Measurements from ENCODE around the gene GPR45.

Gene GPR45

DNA sequence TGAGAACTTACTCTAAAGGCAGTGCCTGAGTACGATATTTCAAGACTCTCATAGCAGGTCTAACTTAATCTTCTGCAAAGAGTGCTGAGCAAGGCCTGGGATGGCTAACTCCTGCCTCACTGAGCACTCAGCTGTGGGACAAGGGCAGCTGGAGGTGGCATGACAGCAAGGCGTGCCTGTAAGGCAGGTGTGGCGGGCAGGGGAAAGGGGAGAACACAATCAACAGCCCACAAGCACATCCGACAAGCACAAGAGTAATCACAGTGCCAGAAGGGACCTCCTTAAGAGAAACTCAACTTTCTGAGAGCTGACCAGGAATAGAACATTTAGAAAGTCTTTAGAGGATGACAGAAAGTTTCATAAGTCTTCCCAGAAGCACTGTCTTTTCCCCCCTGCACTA, 42.0 kb downstream of the GPR45 start:
- Histone ChIP-seq H3K9ac (ENCODE audit: low read length) (no peak overlapping the region), H3K36me3 (ENCODE audit: control insufficient read depth, low read depth, low read length) (peaks cover 20% of the 10 kb centered on the region), H3K4me1 (ENCODE audit: control insufficient read depth, low read depth, low read length) (no peaks in the 10 kb centered on the region), H3K27ac (ENCODE audit: low read length) (no peak overlapping the region), H3K4me3 (ENCODE audit: low read length) (no peak overlapping the region), H3K27me3 (ENCODE audit: control insufficient read depth, insufficient read depth, low read length) (no peaks in the 10 kb centered on the region), H3K9me3 (ENCODE audit: control insufficient read depth, low read depth, low read length) (no peaks in the 10 kb centered on the region)

- Histone ChIP-seq H3K27ac (ENCODE audit: low read length) (no peak overlapping the region), H3K4me3 (ENCODE audit: low read length) (no peak overlapping the region), H3K9ac (ENCODE audit: low read length) (no peak overlapping the region), H3K27me3 (ENCODE audit: control insufficient read depth, insufficient read depth, low read length) (no peaks in the 10 kb centered on the region), H3K9me3 (ENCODE audit: control insufficient read depth, low read depth, low read length) (no peaks in the 10 kb centered on the region), H3K36me3 (ENCODE audit: control insufficient read depth, low read depth, low read length) (peaks cover 15% of the 10 kb centered on the region), H3K4me1 (ENCODE audit: control insufficient read depth, low read depth, low read length) (no peaks in the 10 kb centered on the region)
These were observed 46.1 kb downstream of the GPR45 start for GRCh38 chr2:105287692-105288091.

- Histone ChIP-seq H3K27me3 (ENCODE audit: control insufficient read depth, insufficient read depth, low read length) (no peaks in the 10 kb centered on the region), H3K9me3 (ENCODE audit: control insufficient read depth, low read depth, low read length) (no peaks in the 10 kb centered on the region), H3K4me1 (ENCODE audit: control insufficient read depth, low read depth, low read length) (no peaks in the 10 kb centered on the region), H3K4me3 (ENCODE audit: low read length) (no peak overlapping the region), H3K36me3 (ENCODE audit: control insufficient read depth, low read depth, low read length) (peaks cover 15% of the 10 kb centered on the region), H3K27ac (ENCODE audit: low read length) (no peak overlapping the region), H3K9ac (ENCODE audit: low read length) (no peak overlapping the region)
These were observed 46.6 kb downstream of the GPR45 start for GRCh38 chr2:105288133-105288532.

DNA sequence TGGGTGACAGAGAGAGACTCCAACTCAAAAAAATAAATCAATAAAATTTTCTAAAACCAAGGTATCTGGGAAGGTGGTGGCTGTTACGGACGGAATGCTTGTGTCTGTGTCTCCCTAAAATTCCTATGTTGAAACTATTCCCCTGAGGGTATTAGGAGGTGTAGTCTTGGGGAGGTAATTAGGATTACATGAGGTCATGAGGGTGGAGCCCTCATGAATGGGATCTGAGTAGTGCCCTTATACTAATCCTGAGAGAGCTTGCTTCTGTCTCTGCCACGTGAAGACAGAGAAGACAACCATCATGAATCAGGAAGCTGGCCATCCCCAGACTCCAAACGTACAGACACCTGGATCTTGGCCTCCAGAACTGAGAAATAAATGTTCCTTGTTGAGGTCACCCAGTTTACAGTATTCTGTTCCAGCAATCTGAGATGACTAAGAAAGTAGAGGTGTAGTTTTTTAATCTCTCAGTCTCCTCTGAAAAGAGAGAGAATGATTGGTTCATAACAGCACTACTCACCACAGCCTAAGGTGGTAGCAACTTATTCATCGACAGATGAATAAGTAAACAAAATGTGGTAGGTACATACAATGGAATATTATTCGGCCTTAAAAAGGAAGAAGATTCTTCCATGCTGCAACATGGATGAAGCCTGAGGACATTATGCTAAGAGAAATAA, 49.6 kb downstream of the GPR45 start:
- Histone ChIP-seq H3K36me3 (ENCODE audit: control insufficient read depth, low read depth, low read length) (peaks cover 17% of the 10 kb centered on the region), H3K4me3 (ENCODE audit: low read length) (no peak overlapping the region), H3K4me1 (ENCODE audit: control insufficient read depth, low read depth, low read length) (peaks cover 2% of the 10 kb centered on the region), H3K9ac (ENCODE audit: low read length) (no peak overlapping the region), H3K27ac (ENCODE audit: low read length) (no peak overlapping the region), H3K27me3 (ENCODE audit: control insufficient read depth, insufficient read depth, low read length) (no peaks in the 10 kb centered on the region), H3K9me3 (ENCODE audit: control insufficient read depth, low read depth, low read length) (no peaks in the 10 kb centered on the region)

DNA sequence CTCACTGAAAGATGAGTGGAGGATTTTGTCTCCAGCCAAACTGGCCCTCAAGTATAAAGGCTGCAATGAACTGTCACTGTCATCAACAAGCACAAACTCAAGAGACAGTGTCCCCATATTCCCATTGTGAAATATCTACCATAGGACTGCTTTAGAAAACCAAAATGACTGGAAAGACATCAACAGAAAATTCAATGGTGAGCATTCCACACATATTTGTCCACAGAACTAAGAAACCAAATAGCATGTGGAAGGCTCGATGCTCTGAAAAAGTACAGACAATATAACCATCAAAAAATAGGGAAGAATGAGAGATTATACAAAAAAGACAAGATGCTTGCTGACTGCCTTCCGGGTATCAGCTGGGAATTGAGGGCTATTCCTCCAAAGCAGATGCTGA, 50.4 kb downstream of the GPR45 start:
- peaks cover 2% of the 10 kb centered on the region for H3K4me1 ChIP-seq (ENCODE audit: control insufficient read depth, low read depth, low read length)
- H3K36me3 ChIP-seq (ENCODE audit: control insufficient read depth, low read depth, low read length), result peaks cover 20% of the 10 kb centered on the region
- H3K27me3 ChIP-seq (ENCODE audit: control insufficient read depth, insufficient read depth, low read length), result no peaks in the 10 kb centered on the region
- H3K9me3 ChIP-seq (ENCODE audit: control insufficient read depth, low read depth, low read length), result no peaks in the 10 kb centered on the region
- H3K27ac ChIP-seq (ENCODE audit: low read length), result no peak overlapping the region
- H3K9ac ChIP-seq (ENCODE audit: low read length), result no peak overlapping the region
- no peak overlapping the region for H3K4me3 ChIP-seq (ENCODE audit: low read length)

All from iPS-18a (cell line).